Naive thymus-derived CD4-positive, alpha-beta T cell (primary cell): ENCODE data around the gene CANT1. TPM values are rescaled to one million over a fixed set of nuclear protein-coding genes. Genes with fewer than 3 reads are reported as not detected.

Experiments
- ATAC-seq: fragments of 150-1000 bp; cut with Tn5 transposase; 2 replicates; pipeline ENCODE4 v1.10.0; 2021; ENCODE audit warnings: mild to moderate bottlenecking, moderate library complexity
- CTCF ChIA-PET: fragments of 350-600 bp; sonication (Branson Sonifier 250); formaldehyde crosslinking; loops from one replicate; lab custom pipeline; 2021; ENCODE audit warnings: antibody characterized with exemption; lab: Charles Lee
- POLR2A ChIA-PET: fragments of 350-600 bp; sonication (Branson Sonifier 250); formaldehyde crosslinking; loops from one replicate; lab custom pipeline; 2021; ENCODE audit warnings: antibody characterized with exemption, inconsistent platforms; lab: Charles Lee
- DNase-seq, 9 donors: peaks; one replicate each; pipeline versions ENCODE4 v3.0.0 to v3.0.0-alpha.2; 2020 to 2022; ENCODE audit warnings: mixed read lengths in 1 of 9
- H3K27ac ChIP-seq: one replicate; pipeline ENCODE4 v1.7.0; 2013; ENCODE audit warnings: mild to moderate bottlenecking, low read depth, low read length, moderate library complexity
- H3K27me3 ChIP-seq, 2 donors: one replicate each; pipeline ENCODE4 v1.7.0; 2013; ENCODE audit warnings: low read length in 2 of 2, mild to moderate bottlenecking in 2 of 2, moderate library complexity in 2 of 2; ENCODE audit not compliant: control insufficient read depth in 2 of 2, insufficient read depth in 2 of 2
- H3K36me3 ChIP-seq, 3 experiments: 1 replicate in 2 of 3; 2 replicates in 1 of 3; pipeline ENCODE4 v1.7.0; 2013; ENCODE audit warnings: low read length in 3 of 3, mild to moderate bottlenecking in 3 of 3, moderate library complexity in 1 of 3; ENCODE audit not compliant: insufficient read depth in 3 of 3, control insufficient read depth in 2 of 3
- H3K4me1 ChIP-seq, 2 donors: one replicate each; pipeline ENCODE4 v1.7.0; 2013; ENCODE audit warnings: low read length in 2 of 2, mild to moderate bottlenecking in 2 of 2, moderate library complexity in 1 of 2; ENCODE audit not compliant: control insufficient read depth in 2 of 2, insufficient read depth in 2 of 2
- H3K4me3 ChIP-seq: 2 replicates; pipeline ENCODE4 v1.7.0; 2013; ENCODE audit warnings: mild to moderate bottlenecking, low read length
- H3K9me3 ChIP-seq, 3 experiments: 1 replicate in 2 of 3; 2 replicates in 1 of 3; pipeline ENCODE4 v1.7.0; 2013; ENCODE audit warnings: low read length in 3 of 3; ENCODE audit not compliant: control insufficient read depth in 2 of 3
- H3K27ac Mint-ChIP-seq, 9 donors: one replicate each; pipeline ENCODE4 v1.8.0; 2020 to 2022; ENCODE audit warnings: mixed read lengths in 9 of 9, mild to moderate bottlenecking in 8 of 9, moderate library complexity in 5 of 9, inconsistent platforms in 2 of 9
- H3K27me3 Mint-ChIP-seq, 5 donors: one replicate each; pipeline ENCODE4 v1.8.0; 2021 to 2022; ENCODE audit warnings: mixed read lengths in 5 of 5, mild to moderate bottlenecking in 1 of 5
- H3K36me3 Mint-ChIP-seq, 5 donors: one replicate each; pipeline ENCODE4 v1.8.0; 2020 to 2022; ENCODE audit warnings: mixed read lengths in 5 of 5, mild to moderate bottlenecking in 3 of 5, inconsistent platforms in 1 of 5
- H3K4me1 Mint-ChIP-seq, 7 donors: one replicate each; pipeline ENCODE4 v1.8.0; 2020 to 2022; ENCODE audit warnings: mixed read lengths in 7 of 7, mild to moderate bottlenecking in 3 of 7, inconsistent platforms in 1 of 7
- H3K4me3 Mint-ChIP-seq, 10 donors: one replicate each; pipeline ENCODE4 v1.8.0; 2020 to 2022; ENCODE audit warnings: mild to moderate bottlenecking in 10 of 10, mixed read lengths in 10 of 10, moderate library complexity in 6 of 10, inconsistent platforms in 2 of 10
- H3K9me3 Mint-ChIP-seq, 11 donors: one replicate each; pipeline ENCODE4 v1.8.0; 2020 to 2022; ENCODE audit warnings: mixed read lengths in 11 of 11, mild to moderate bottlenecking in 4 of 11, inconsistent platforms in 1 of 11, moderate library complexity in 1 of 11
- intact Hi-C, 2 donors: fragments of 100-400 bp; cut with micrococcal nuclease; formaldehyde crosslinking; loops; one replicate each; pipeline ENCODE4 v1.15.1; 2023
- polyA plus RNA-seq, 2 donors: library from polyadenylated mRNA; unstranded; fragments of 300-500 nt; fragmentation: Illumina TruSeq; gene quantifications; one replicate each; pipeline ENCODE4 v1.2.3, GENCODE V29; 2021
- total RNA-seq, 6 experiments: library from RNA in 5 of 6; stranded (reverse) in 5 of 6; gene quantifications; 1 replicate in 5 of 6; 2 replicates in 1 of 6; pipeline ENCODE4 v1.2.3 and lab custom pipeline; 2021 to 2026

CANT1 gene
- total and polyA plus RNA-seq, 7 experiments from 2014 or later = 11.2 to 82.2 (median 42.3) TPM

DNA sequence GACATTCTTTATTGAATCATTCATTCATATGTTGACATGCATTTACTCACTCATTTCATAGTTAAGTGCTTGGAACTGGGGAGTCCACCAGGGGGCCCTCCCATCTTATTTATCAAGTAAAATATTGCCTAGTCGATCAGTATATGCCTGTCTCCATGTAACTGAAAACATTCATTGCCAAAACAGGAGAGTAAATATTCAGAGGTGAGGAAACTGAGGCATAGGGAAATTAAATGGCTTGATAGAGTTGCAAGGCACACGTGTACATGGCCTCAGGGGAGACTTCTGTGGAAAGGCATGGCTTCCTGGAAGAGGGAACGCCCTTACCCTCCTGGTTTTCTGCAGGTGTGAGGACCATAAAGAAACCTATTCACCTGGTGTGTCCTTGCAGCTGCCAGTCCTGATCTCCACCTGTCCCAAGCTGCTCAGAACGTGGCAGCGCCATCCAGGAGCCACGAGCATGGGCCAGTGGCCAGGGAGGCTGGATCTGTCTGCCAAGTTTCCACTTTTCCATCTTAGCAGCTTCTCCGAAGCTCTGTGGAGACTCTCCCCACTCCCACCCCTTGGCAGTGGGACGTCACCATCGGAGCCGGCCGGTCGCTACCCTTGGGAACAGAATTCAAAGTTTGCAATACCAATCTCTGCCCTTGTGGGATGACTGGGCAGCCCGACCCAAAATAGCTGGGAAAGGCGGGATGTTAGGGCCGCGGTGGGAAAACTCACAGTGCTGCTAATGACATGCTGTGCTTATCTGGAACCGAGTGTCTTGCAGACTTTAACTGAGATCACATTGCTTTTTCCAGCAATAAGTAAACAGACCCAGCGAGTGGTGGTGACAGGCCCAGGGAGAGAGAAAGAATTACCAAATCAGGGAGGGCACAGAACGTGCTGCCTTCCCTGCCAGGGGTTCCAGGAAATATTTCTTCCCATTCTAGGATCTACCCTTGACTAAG, 10.3 kb upstream of the CANT1 start:
- CTCF ChIA-PET = interaction anchor here (0.6 to 1.0 kb wide), 5 partner anchors 22 to 1472 kb away, joined by 3 to 5 read pairs (median 3); no protein-coding TSS in a partner anchor
- Mint-ChIP-seq H3K9me3 (peaks cover 0 to 5% (median 0%) of the 10 kb centered on the region in 11 donors), H3K4me1 (peaks cover 0 to 9% (median 6%) of the 10 kb centered on the region in 7 donors), H3K36me3 (no peaks in the 10 kb centered on the region), H3K27ac (no peak overlapping the region), H3K27me3 (peaks cover 4 to 60% (median 13%) of the 10 kb centered on the region in 5 donors), H3K4me3 (no peak overlapping the region)
- intact Hi-C loops = loop anchor here (1.0 to 2.0 kb wide), 3 partner anchors 22 to 371 kb away; no protein-coding TSS in a partner anchor
- Histone ChIP-seq H3K9me3 (no peaks in the 10 kb centered on the region), H3K4me3 (no peak overlapping the region), H3K4me1 (peaks cover 3 to 4% of the 10 kb centered on the region in 2 donors), H3K27me3 (no peaks in the 10 kb centered on the region), H3K27ac (no peak overlapping the region), H3K36me3 (no peaks in the 10 kb centered on the region)
- POLR2A ChIA-PET = interaction anchor here (1.6 kb wide), 1 partner anchor 14 kb away, joined by 4 read pairs; no protein-coding TSS in a partner anchor
- DNase-seq (peak in 7 of 9 donors; percentile 26 to 66 (median 47)), ATAC-seq (peak; percentile 63)

- Mint-ChIP-seq H3K36me3 (peaks cover 0 to under 1% (median 0%) of the 10 kb centered on the region in 5 donors), H3K27ac (no peak overlapping the region), H3K9me3 (peaks cover 0 to 5% (median 1%) of the 10 kb centered on the region in 11 donors), H3K4me3 (no peak overlapping the region), H3K27me3 (peaks cover 4 to 55% (median 11%) of the 10 kb centered on the region in 5 donors), H3K4me1 (peaks cover 0 to 6% (median 3%) of the 10 kb centered on the region in 7 donors)
- POLR2A ChIA-PET = interaction anchor here (0.8 to 1.6 kb wide), 2 partner anchors 10 to 14 kb away, joined by 3 to 4 read pairs; partner anchors contain the start of gene CANT1
- no peak for ATAC-seq
- Histone ChIP-seq H3K4me3 (no peak overlapping the region), H3K9me3 (no peaks in the 10 kb centered on the region), H3K36me3 (no peaks in the 10 kb centered on the region), H3K4me1 (no peaks in the 10 kb centered on the region), H3K27ac (no peak overlapping the region), H3K27me3 (no peaks in the 10 kb centered on the region)
- intact Hi-C loops = loop anchor here (1.0 to 2.0 kb wide), 3 partner anchors 23 to 372 kb away; no protein-coding TSS in a partner anchor
- CTCF ChIA-PET = interaction anchor here (0.7 to 1.0 kb wide), 4 partner anchors 25 to 1473 kb away, joined by 3 to 6 read pairs (median 4); no protein-coding TSS in a partner anchor
- no peak for DNase-seq
Observed at GRCh38 chr17:79019261-79019631, 9.7 kb upstream of the CANT1 start.

DNA sequence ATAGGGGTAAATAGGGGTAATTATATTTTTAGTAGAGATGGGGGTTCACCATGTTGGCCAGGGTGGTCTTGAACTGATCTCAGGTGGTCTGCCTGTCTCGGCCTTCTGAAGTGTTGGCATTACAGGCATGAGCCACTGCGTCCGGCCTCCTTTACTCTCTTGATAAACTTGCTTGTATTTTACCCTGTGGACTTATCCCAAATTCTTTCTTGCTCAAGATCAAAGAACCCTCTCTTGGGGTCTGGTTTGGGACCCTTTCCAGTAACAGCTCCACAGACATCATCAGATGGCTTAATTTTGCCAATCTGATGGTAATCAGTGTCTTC, 8.8 kb upstream of the CANT1 start:
- ChIA-PET CTCF (interaction anchor here (1.0 kb wide), 1 partner anchor 26 kb away, joined by 6 read pairs; no protein-coding TSS in a partner anchor), POLR2A (interaction anchor here (0.8 kb wide), 1 partner anchor 9 kb away, joined by 3 read pairs; the partner anchor contains the start of gene CANT1)
- ATAC-seq (no peak), DNase-seq (no peak)
- Histone ChIP-seq H3K9me3 (no peaks in the 10 kb centered on the region), H3K4me1 (no peaks in the 10 kb centered on the region), H3K36me3 (no peaks in the 10 kb centered on the region), H3K4me3 (no peak overlapping the region), H3K27me3 (no peaks in the 10 kb centered on the region), H3K27ac (no peak overlapping the region)
- H3K4me1 Mint-ChIP-seq = peaks cover 0 to 2% (median 0%) of the 10 kb centered on the region in 7 donors
- no peak overlapping the region for H3K27ac Mint-ChIP-seq
- peaks cover 0 to 5% (median 2%) of the 10 kb centered on the region in 5 donors for H3K36me3 Mint-ChIP-seq
- intact Hi-C loops = loop anchor here in 1 of 2 donors (2.0 kb wide), 1 partner anchor 64 kb away; no protein-coding TSS in a partner anchor
- peaks cover 0 to 10% (median 3%) of the 10 kb centered on the region in 11 donors for H3K9me3 Mint-ChIP-seq
- H3K4me3 Mint-ChIP-seq = no peak overlapping the region
- H3K27me3 Mint-ChIP-seq = peaks cover 4 to 54% (median 15%) of the 10 kb centered on the region in 5 donors

DNA sequence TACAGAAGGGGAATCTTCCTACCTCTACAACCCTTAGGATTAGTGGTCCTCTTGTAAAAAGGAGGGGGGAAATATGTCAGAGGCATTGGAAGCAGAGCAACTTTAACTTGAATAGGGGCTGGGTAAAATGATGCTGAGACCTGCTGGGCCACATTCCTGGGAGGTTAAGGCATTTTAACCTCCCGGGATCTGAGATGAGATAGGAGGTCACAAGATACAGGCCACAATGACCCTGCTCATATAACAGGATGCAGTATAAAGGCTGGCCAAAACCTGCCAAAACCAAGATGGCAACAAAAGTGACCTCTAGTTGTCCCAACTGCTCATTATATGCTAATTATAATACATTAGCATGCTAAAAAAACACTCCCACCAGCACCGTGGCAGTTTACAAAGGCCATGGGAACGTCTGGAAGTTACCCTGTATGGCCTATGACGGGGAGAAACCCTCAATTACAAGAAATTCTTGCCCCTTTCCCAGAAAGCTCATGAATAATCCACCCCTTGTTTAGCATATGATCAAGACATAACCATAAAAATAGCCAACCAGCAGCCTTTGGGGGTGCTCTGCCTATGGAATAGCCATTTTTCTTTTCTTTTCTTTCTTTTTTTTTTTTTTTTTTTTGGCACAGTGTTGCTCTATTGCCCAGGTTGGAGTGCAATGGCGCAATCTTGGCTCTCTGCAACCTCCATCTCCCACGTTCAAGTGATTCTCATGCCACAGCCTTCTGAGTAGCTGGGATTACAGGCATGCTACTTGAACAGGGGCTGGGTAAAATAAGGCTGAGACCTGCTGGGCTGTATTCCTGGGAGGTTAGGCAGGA, 8.2 kb upstream of the CANT1 start:
- Mint-ChIP-seq H3K27me3 (peaks cover 4 to 54% (median 13%) of the 10 kb centered on the region in 5 donors), H3K4me1 (no peaks in the 10 kb centered on the region), H3K36me3 (peaks cover 0 to 5% (median 2%) of the 10 kb centered on the region in 5 donors), H3K27ac (no peak overlapping the region), H3K4me3 (no peak overlapping the region), H3K9me3 (peaks cover 0 to 10% (median 3%) of the 10 kb centered on the region in 11 donors)
- no peaks in the 10 kb centered on the region for H3K9me3 ChIP-seq
- DNase-seq (peak in 1 of 9 donors; percentile 5), ATAC-seq (no peak)
- ChIA-PET CTCF (no interaction called here), POLR2A (no interaction called here)
- H3K4me3 ChIP-seq = no peak overlapping the region
- no peaks in the 10 kb centered on the region for H3K36me3 ChIP-seq
- no peaks in the 10 kb centered on the region for H3K27me3 ChIP-seq
- no peak overlapping the region for H3K27ac ChIP-seq
- H3K4me1 ChIP-seq = no peaks in the 10 kb centered on the region
- intact Hi-C loops = loop anchor here in 1 of 2 donors (2.0 kb wide), 1 partner anchor 65 kb away; no protein-coding TSS in a partner anchor

DNA sequence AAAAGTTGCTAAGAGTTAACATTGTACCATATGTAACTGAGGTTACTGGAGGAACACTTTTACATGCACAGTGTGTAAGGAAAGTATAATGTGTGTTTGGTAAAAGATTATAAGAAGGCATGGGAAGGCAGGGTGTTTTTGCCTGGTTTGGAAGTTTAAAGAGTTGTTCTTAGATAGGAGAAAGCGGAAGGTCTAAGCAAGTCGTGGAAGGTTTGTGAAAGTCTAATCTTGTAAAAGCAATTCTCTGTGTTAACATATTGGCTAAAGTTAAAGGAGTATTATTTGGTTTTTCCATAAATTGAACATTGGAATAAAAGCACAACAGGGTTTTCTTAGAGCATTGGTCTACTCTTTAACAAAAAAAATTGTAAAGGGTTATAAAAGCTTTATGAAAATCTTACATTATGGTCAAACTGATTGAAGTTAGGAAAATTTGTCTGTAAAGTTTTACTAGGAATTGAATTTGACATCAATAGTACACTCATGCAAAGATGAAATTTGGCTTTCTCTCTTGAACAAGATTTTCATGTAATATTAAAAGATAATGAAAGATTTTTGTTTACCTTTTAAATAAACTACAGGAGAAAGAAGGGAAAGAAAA, 4.7 kb upstream of the CANT1 start:
- ChIA-PET POLR2A (no interaction called here), CTCF (interaction anchor here (1.2 kb wide), 1 partner anchor 35 kb away, joined by 3 read pairs; no protein-coding TSS in a partner anchor)
- DNase-seq = no peak
- peaks cover 0 to 7% of the 10 kb centered on the region in 2 donors for H3K4me1 ChIP-seq
- H3K9me3 ChIP-seq = no peaks in the 10 kb centered on the region
- intact Hi-C loops = no loop called here
- no peak overlapping the region for H3K4me3 ChIP-seq
- Mint-ChIP-seq H3K36me3 (peaks cover 0 to 5% (median 2%) of the 10 kb centered on the region in 5 donors), H3K9me3 (peaks cover 0 to 10% (median 3%) of the 10 kb centered on the region in 11 donors), H3K27ac (no peak overlapping the region), H3K4me3 (no peak overlapping the region), H3K27me3 (peaks cover 0 to 26% (median 13%) of the 10 kb centered on the region in 5 donors), H3K4me1 (peaks cover 0 to 18% (median 11%) of the 10 kb centered on the region in 7 donors)
- no peak overlapping the region for H3K27ac ChIP-seq
- no peaks in the 10 kb centered on the region for H3K36me3 ChIP-seq
- no peaks in the 10 kb centered on the region for H3K27me3 ChIP-seq
- ATAC-seq = no peak
